GM12891 (cell line): ENCODE measurements around the gene LYST.

Source experiments
- DNase-seq: peaks from one replicate; pipeline ENCODE4 v3.0.0; 2011; ENCODE audit warnings: low spot score; ENCODE audit not compliant: insufficient read length
- FAIRE-seq: peaks from 2 replicates; lab custom pipeline; 2011; peaks lifted over from hg19 to GRCh38; lab: Jason Lieb, UNC
- PAX5 ChIP-seq: IDR thresholded peaks from 2 replicates; pipeline ENCODE4 v1.6.1; 2011; ENCODE audit warnings: low read length, moderate library complexity, mild to moderate bottlenecking; ENCODE audit not compliant: insufficient read depth, severe bottlenecking
- POLR2A ChIP-seq: IDR thresholded peaks from 2 replicates; pipeline ENCODE4 v1.6.1; 2011; ENCODE audit warnings: low read depth, low read length, control low read depth
- POLR2AphosphoS5 ChIP-seq: IDR thresholded peaks from 2 replicates; pipeline ENCODE4 v1.6.1; 2011; ENCODE audit warnings: low read depth, low read length, control low read depth
- POU2F2 ChIP-seq: IDR thresholded peaks from 2 replicates; pipeline ENCODE4 v1.6.1; 2011; ENCODE audit warnings: low read depth, mild to moderate bottlenecking, control low read depth, low read length, moderate library complexity
- SPI1 ChIP-seq: IDR thresholded peaks from 2 replicates; pipeline ENCODE4 v1.6.1; 2011; ENCODE audit warnings: low read depth, low read length, control low read depth
- TAF1 ChIP-seq: IDR thresholded peaks from 2 replicates; pipeline ENCODE4 v1.6.1; 2011; ENCODE audit warnings: low read depth, low read length, control low read depth

Gene LYST

GRCh38 chr1:235844776-235845175 lies 21.9 kb downstream of the LYST start:
- DNase-seq = no peak
- no peak for FAIRE-seq
- TF ChIP-seq SPI1 (no peak), TAF1 (no peak), PAX5 (no peak), POLR2AphosphoS5 (no peak), POLR2A (no peak), POU2F2 (no peak)

- DNase-seq = no peak
- peak; percentile 80 for FAIRE-seq
- TF ChIP-seq POLR2A (no peak), TAF1 (no peak), POU2F2 (no peak), POLR2AphosphoS5 (no peak), PAX5 (no peak), SPI1 (no peak)
Observed at GRCh38 chr1:235843461-235843961, 23.2 kb downstream of the LYST start.

DNA sequence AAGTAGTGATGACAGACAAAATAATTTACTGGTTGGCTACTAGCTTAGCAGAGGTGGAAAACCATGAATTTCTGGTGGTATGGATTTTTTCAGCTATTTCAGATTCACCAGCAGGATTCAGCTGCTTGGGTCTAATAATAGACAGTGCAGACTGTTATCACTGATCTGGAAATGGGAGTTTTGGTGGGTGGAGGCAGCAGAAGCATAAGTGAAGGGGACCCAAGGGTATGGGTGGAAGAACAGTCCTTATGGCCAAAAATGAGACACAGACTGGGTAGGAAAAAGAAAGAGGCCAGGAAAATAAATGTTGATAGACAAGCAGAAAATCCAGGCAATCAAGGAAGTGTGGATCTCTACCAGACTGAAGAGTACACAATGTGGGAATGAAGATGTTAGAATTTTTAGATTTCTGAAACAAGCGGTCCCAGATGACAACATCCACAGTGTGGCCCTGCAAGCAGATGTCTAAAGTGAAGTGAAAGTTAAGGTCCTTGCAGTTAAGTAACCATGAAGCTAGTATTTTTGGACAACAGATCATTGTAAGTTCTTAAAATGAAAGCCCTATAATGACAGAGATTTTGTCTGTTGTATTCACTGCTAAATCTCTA lies 24.7 kb downstream of the LYST start:
- DNase-seq (no peak), FAIRE-seq (peak; percentile 54)
- TF ChIP-seq PAX5 = no peak
- no peak for TF ChIP-seq TAF1
- TF ChIP-seq POLR2AphosphoS5 = no peak
- peak; percentile 79 for TF ChIP-seq SPI1
- no peak for TF ChIP-seq POLR2A

- DNase-seq = no peak
- no peak for FAIRE-seq
- TF ChIP-seq POLR2A (no peak), POLR2AphosphoS5 (no peak), TAF1 (no peak), PAX5 (no peak), POU2F2 (no peak), SPI1 (no peak)
Observed at GRCh38 chr1:235838021-235838420, 28.7 kb downstream of the LYST start.

DNA sequence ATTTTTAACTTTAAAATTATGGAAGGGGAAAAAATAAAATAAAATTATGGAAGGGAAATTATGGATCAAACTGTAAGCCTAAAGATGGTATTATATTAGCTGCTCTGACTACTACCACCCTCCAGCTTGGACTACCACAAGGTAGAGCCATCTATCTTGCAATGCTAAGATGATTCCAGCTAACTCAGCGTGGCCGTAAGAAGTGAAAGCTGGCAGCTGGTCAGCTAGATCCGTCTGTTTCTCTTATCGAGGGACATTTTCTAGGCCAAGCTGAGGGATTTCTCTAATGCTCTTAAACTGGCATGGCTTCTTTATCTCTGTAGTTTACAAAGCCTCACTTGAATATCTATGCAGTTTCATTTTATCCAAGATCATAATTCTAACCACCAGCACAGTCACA lies 31.5 kb downstream of the LYST start:
- no peak for FAIRE-seq
- TF ChIP-seq POU2F2 (no peak), PAX5 (no peak)

GRCh38 chr1:235834620-235835019 lies 32.1 kb downstream of the LYST start:
- DNase-seq (no peak), FAIRE-seq (peak; percentile 16)
- TF ChIP-seq POLR2AphosphoS5 = no peak
- TF ChIP-seq SPI1 = no peak
- TF ChIP-seq PAX5 = no peak
- TF ChIP-seq TAF1 = no peak
- TF ChIP-seq POU2F2 = no peak
- TF ChIP-seq POLR2A = no peak

More for the DNA sequence above, 31.5 kb downstream of the LYST start:
- no peak for DNase-seq

DNA sequence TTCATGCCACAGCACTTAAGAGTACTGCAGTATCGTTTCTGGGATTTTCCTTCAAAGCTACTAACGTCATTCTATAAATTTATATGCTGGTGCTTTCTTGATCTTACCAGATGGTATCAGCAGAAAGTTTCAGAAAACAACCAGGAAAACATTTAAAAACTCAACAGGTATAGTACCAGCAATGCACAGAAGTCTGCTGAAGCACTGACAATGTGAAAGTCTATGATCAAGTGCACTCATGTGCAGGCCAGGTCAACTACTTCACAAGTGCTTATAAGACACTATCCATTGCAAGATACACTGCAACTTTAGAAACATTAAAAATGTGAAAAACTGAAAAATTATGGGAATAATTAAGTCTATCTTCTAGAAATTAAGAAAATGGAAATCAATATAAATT lies 34.7 kb downstream of the LYST start:
- DNase-seq (no peak), FAIRE-seq (no peak)
- no peak for TF ChIP-seq PAX5
- no peak for TF ChIP-seq TAF1
- TF ChIP-seq POU2F2 = no peak
- no peak for TF ChIP-seq SPI1

- FAIRE-seq = peak; percentile 60
- no peak for DNase-seq
- TF ChIP-seq SPI1 = peak; percentile 85
- TF ChIP-seq POLR2A = no peak
- no peak for TF ChIP-seq PAX5
- TF ChIP-seq POLR2AphosphoS5 = no peak
Observed at GRCh38 chr1:235831148-235831547, 35.6 kb downstream of the LYST start.

DNA sequence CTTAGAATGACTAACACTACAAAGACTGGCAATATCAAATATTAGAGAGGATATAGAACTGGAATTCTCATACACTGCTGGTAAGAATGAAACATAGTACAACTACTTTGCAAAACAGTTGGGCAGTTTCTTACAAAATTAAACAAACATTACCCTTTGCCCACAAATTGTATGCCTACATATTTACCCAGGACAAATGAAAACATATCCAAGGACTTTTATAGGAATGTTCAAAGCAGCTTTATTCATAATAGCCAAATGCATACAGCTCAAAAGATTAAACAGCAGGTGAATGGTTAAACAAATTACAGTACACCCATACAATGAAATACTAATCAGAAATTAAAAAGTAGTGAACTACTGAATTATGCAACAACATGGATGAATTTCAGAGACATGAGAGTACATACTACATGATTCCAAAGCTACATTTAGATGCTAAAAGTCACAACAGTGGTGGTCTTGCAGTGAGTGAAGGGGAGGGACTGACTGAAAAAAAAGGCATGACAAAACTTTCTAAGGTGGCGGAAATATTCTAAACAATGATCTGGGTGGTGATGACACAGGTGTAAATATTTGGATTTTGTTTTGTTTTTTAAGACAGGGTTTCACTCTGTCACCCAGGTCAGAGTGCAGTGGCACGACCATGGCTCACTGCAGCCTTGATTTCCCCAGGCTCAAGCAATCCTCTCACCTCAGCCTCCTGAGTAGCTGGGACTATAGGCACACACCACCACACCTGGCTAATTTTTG lies 40.4 kb downstream of the LYST start:
- no peak for FAIRE-seq

GRCh38 chr1:235825229-235825628 lies 41.5 kb downstream of the LYST start:
- FAIRE-seq (no peak), DNase-seq (no peak)
- TF ChIP-seq TAF1 (no peak), POLR2AphosphoS5 (no peak), SPI1 (no peak), POU2F2 (no peak), PAX5 (no peak), POLR2A (no peak)

More for the DNA sequence above, 40.4 kb downstream of the LYST start:
- no peak for TF ChIP-seq POU2F2
- no peak for DNase-seq
